H9 (cell line): Measurements from ENCODE around the gene FAIM2. TPM values are rescaled to one million over a fixed set of nuclear protein-coding genes. Genes with fewer than 3 reads are reported as not detected.

Experiments
- DNase-seq: peaks from one replicate; pipeline ENCODE4 v3.0.0-alpha.2; 2017
- H2AFZ ChIP-seq: one replicate; pipeline ENCODE4 v1.6.1; 2013; ENCODE audit warnings: mild to moderate bottlenecking, low read length, control low read depth, moderate library complexity
- H2AK5ac ChIP-seq: 2 replicates; pipeline ENCODE4 v1.6.1; 2013; ENCODE audit warnings: low read length, control low read depth, mixed read lengths; ENCODE audit not compliant: insufficient read length
- H2BK120ac ChIP-seq: one replicate; pipeline ENCODE4 v1.6.1; 2013; ENCODE audit warnings: low read depth, mild to moderate bottlenecking, low read length, control low read depth, inconsistent platforms; ENCODE audit not compliant: poor library complexity, severe bottlenecking
- H2BK12ac ChIP-seq: 2 replicates; pipeline ENCODE4 v1.6.1; 2013; ENCODE audit warnings: low read length, control low read depth, mixed read lengths, low read depth; ENCODE audit not compliant: insufficient read length
- H2BK15ac ChIP-seq: 2 replicates; pipeline ENCODE4 v1.6.1; 2013; ENCODE audit warnings: low read depth, low read length, control low read depth
- H2BK20ac ChIP-seq: one replicate; pipeline ENCODE4 v1.6.1; 2013; ENCODE audit warnings: low read depth, mild to moderate bottlenecking, low read length, control low read depth, inconsistent platforms; ENCODE audit not compliant: poor library complexity, severe bottlenecking
- H2BK5ac ChIP-seq: 2 replicates; pipeline ENCODE4 v1.6.1; 2013; ENCODE audit warnings: low read length, control low read depth, mixed read lengths; ENCODE audit not compliant: insufficient read length
- H3K14ac ChIP-seq: 2 replicates; pipeline ENCODE4 v1.6.1; 2013; ENCODE audit warnings: low read length, control low read depth; ENCODE audit not compliant: insufficient read depth
- H3K18ac ChIP-seq: 2 replicates; pipeline ENCODE4 v1.6.1; 2013; ENCODE audit warnings: low read depth, mild to moderate bottlenecking, mixed read lengths, low read length, control low read depth; ENCODE audit not compliant: insufficient read length
- H3K23ac ChIP-seq: 2 replicates; pipeline ENCODE4 v1.6.1; 2013; ENCODE audit warnings: low read length, control low read depth, mixed read lengths, low read depth; ENCODE audit not compliant: insufficient read length
- H3K23me2 ChIP-seq: 2 replicates; pipeline ENCODE4 v1.6.1; 2013; ENCODE audit warnings: low read depth, mild to moderate bottlenecking, mixed read lengths, low read length, control low read depth; ENCODE audit not compliant: insufficient read length, poor library complexity, severe bottlenecking
- H3K27ac ChIP-seq: 2 replicates; pipeline ENCODE4 v1.5.1; 2013; ENCODE audit warnings: low read length, control low read depth, mixed read lengths, low read depth; ENCODE audit not compliant: insufficient read length
- H3K27me3 ChIP-seq: 2 replicates; pipeline ENCODE4 v1.6.1; 2013; ENCODE audit warnings: low read length, control low read depth, inconsistent platforms; ENCODE audit not compliant: insufficient read depth
- H3K4ac ChIP-seq: 2 replicates; pipeline ENCODE4 v1.6.1; 2013; ENCODE audit warnings: low read depth, mild to moderate bottlenecking, control low read depth, inconsistent platforms, low read length, moderate library complexity
- H3K4me1 ChIP-seq: 2 replicates; pipeline ENCODE4 v1.6.1; 2013; ENCODE audit warnings: low read length, control low read depth, inconsistent platforms; ENCODE audit not compliant: insufficient read depth
- H3K4me2 ChIP-seq: 2 replicates; pipeline ENCODE4 v1.6.1; 2013; ENCODE audit warnings: low read length, control low read depth, mixed read lengths; ENCODE audit not compliant: insufficient read length, insufficient read depth
- H3K56ac ChIP-seq: 2 replicates; pipeline ENCODE4 v1.6.1; 2013; ENCODE audit warnings: low read depth, mild to moderate bottlenecking, mixed read lengths, low read length, control low read depth; ENCODE audit not compliant: insufficient read length
- H3K79me1 ChIP-seq: 2 replicates; pipeline ENCODE4 v1.6.1; 2013; ENCODE audit warnings: low read depth, mild to moderate bottlenecking, moderate library complexity, low read length, control low read depth, inconsistent platforms; ENCODE audit not compliant: insufficient read depth, poor library complexity, severe bottlenecking
- H3K79me2 ChIP-seq: 2 replicates; pipeline ENCODE4 v1.6.1; 2013; ENCODE audit warnings: low read length, control low read depth, inconsistent platforms; ENCODE audit not compliant: insufficient read depth
- H3K9ac ChIP-seq: 2 replicates; pipeline ENCODE4 v1.6.1; 2013; ENCODE audit warnings: low read length, control low read depth, mixed read lengths; ENCODE audit not compliant: insufficient read length; ENCODE audit errors: extremely low read depth
- H3K9me3 ChIP-seq: one replicate; pipeline ENCODE4 v1.6.1; 2013; ENCODE audit warnings: low read depth, low read length, inconsistent platforms; ENCODE audit not compliant: control insufficient read depth
- H3T11ph ChIP-seq: one replicate; pipeline ENCODE4 v1.6.1; 2013; ENCODE audit warnings: mild to moderate bottlenecking, low read length, control low read depth, inconsistent platforms
- H4K20me1 ChIP-seq: one replicate; pipeline ENCODE4 v1.6.1; 2013; ENCODE audit not compliant: control insufficient read depth, insufficient read length, insufficient read depth
- H4K5ac ChIP-seq: 2 replicates; pipeline ENCODE4 v1.6.1; 2013; ENCODE audit warnings: low read depth, mild to moderate bottlenecking, mixed read lengths, low read length, control low read depth; ENCODE audit not compliant: insufficient read length
- H4K8ac ChIP-seq: replicated peaks from 2 replicates; pipeline ENCODE4 v1.6.1; 2013; ENCODE audit warnings: low read length, control low read depth, mixed read lengths, low read depth; ENCODE audit not compliant: insufficient read length
- H4K91ac ChIP-seq: 2 replicates; pipeline ENCODE4 v1.6.1; 2013; ENCODE audit warnings: low read depth, mild to moderate bottlenecking, moderate library complexity, mixed read lengths, low read length, control low read depth; ENCODE audit not compliant: insufficient read length
- H3K27ac Mint-ChIP-seq, 3 experiments: 2 replicates in 2 of 3; 3 replicates in 1 of 3; pipeline ENCODE4 v1.8.0; 2020 to 2021; ENCODE audit warnings: mixed read lengths in 3 of 3, mild to moderate bottlenecking in 1 of 3, moderate library complexity in 1 of 3
- H3K27me3 Mint-ChIP-seq: 2 replicates; pipeline ENCODE4 v1.8.0; 2021; ENCODE audit warnings: low read depth, mild to moderate bottlenecking, moderate library complexity, mixed read lengths
- H3K36me3 Mint-ChIP-seq, 3 experiments: 2 replicates in 2 of 3; 3 replicates in 1 of 3; pipeline ENCODE4 v1.8.0; 2020 to 2021; ENCODE audit warnings: low read depth in 3 of 3, mixed read lengths in 3 of 3; ENCODE audit not compliant: insufficient read depth in 1 of 3
- H3K4me1 Mint-ChIP-seq, 2 experiments: 2 replicates each; pipeline ENCODE4 v1.8.0; 2020; ENCODE audit warnings: mixed read lengths in 2 of 2
- H3K4me3 Mint-ChIP-seq, 2 experiments: 2 replicates in 1 of 2; 3 replicates in 1 of 2; pipeline ENCODE4 v1.8.0; 2020 to 2021; ENCODE audit warnings: mild to moderate bottlenecking in 2 of 2, mixed read lengths in 2 of 2, moderate library complexity in 1 of 2
- H3K9me3 Mint-ChIP-seq, 2 experiments: 2 replicates in 1 of 2; 3 replicates in 1 of 2; pipeline ENCODE4 v1.8.0; 2020; ENCODE audit warnings: mild to moderate bottlenecking in 2 of 2, mixed read lengths in 2 of 2, moderate library complexity in 1 of 2
- CTCF ChIP-seq: fragments of 200-600 bp; sonication (generic); conservative IDR thresholded peaks from 3 replicates; pipeline ENCODE4 v1.8.0; 2021; ENCODE audit warnings: antibody characterized with exemption, mild to moderate bottlenecking
- WGBS: extraction: QIAGEN DNeasy Blood & Tissue Kit; methylation state at CpG from one replicate; pipeline ENCODE4 v1.1.7; 2013; ENCODE audit warnings: missing lambda C conversion rate, low lambda C conversion rate, mixed read lengths; ENCODE audit not compliant: insufficient read length; ENCODE audit errors: extremely low coverage; 5-methylcytosine and 5-hydroxymethylcytosine counted together
- total RNA-seq: library from RNA; stranded (reverse); gene quantifications from 2 replicates; pipeline ENCODE4 v1.2.1, GENCODE V29; 2021

The FAIM2 gene
- total RNA-seq, 1 experiment from 2014 or later: 0.42 TPM

GRCh38 chr12:49922349-49923034, 18.8 kb upstream of the FAIM2 start:
- H3K4me1 ChIP-seq: no peaks in the 10 kb centered on the region
- H3K27ac ChIP-seq: no peak overlapping the region
- no peak overlapping the region for H4K5ac ChIP-seq
- no peak overlapping the region for H2BK5ac ChIP-seq
- Mint-ChIP-seq H3K9me3 (no peaks in the 10 kb centered on the region), H3K36me3 (no peaks in the 10 kb centered on the region), H3K27me3 (peaks cover 4% of the 10 kb centered on the region), H3K4me3 (no peak overlapping the region), H3K27ac (no peak overlapping the region), H3K4me1 (0 out of 4 replicates have a peak, but pooled peaks cover 0 to 3% of the 10 kb centered on the region in 2 experiments)
- no peak overlapping the region for H2BK20ac ChIP-seq
- no peak overlapping the region for H2BK120ac ChIP-seq
- no peak overlapping the region for H2BK15ac ChIP-seq
- no peaks in the 10 kb centered on the region for H3K79me2 ChIP-seq
- no peaks in the 10 kb centered on the region for H3K9me3 ChIP-seq
- H3K23me2 ChIP-seq: no peaks in the 10 kb centered on the region
- DNase-seq: peak; percentile 22
- no peak overlapping the region for H2BK12ac ChIP-seq
- H4K8ac ChIP-seq: no peak overlapping the region
- H3K56ac ChIP-seq: no peak overlapping the region
- H3K27me3 ChIP-seq: no peaks in the 10 kb centered on the region
- H3K23ac ChIP-seq: no peak overlapping the region
- WGBS: no CpG with 5 or more reads among the region's 12 CpGs
- H3K9ac ChIP-seq: no peak overlapping the region
- no peak overlapping the region for H4K91ac ChIP-seq
- H4K20me1 ChIP-seq: no peaks in the 10 kb centered on the region
- H3K18ac ChIP-seq: no peak overlapping the region
- H3T11ph ChIP-seq: no peak overlapping the region
- H2AFZ ChIP-seq: no peak overlapping the region
- no peak overlapping the region for H3K4ac ChIP-seq
- H3K79me1 ChIP-seq: no peaks in the 10 kb centered on the region
- TF ChIP-seq CTCF: no peak
- H2AK5ac ChIP-seq: no peak overlapping the region
- H3K14ac ChIP-seq: no peak overlapping the region; the same call in 1 of the 2 replicates
- no peak overlapping the region for H3K4me2 ChIP-seq
